GM21619 (cell line): Measurements from ENCODE around the gene NQO2.
"Not testable (repeated sequence)": the region's sequence is repeated elsewhere in the genome, so short reads cannot be mapped to it uniquely, and the experiment has no call there.

Experiments used
- ATAC-seq: cut with Tn5 transposase; IDR thresholded peaks from one replicate; pipeline ENCODE4 v1.9.1; 2021; ENCODE audit not compliant: unreplicated experiment

NQO2 gene

DNA sequence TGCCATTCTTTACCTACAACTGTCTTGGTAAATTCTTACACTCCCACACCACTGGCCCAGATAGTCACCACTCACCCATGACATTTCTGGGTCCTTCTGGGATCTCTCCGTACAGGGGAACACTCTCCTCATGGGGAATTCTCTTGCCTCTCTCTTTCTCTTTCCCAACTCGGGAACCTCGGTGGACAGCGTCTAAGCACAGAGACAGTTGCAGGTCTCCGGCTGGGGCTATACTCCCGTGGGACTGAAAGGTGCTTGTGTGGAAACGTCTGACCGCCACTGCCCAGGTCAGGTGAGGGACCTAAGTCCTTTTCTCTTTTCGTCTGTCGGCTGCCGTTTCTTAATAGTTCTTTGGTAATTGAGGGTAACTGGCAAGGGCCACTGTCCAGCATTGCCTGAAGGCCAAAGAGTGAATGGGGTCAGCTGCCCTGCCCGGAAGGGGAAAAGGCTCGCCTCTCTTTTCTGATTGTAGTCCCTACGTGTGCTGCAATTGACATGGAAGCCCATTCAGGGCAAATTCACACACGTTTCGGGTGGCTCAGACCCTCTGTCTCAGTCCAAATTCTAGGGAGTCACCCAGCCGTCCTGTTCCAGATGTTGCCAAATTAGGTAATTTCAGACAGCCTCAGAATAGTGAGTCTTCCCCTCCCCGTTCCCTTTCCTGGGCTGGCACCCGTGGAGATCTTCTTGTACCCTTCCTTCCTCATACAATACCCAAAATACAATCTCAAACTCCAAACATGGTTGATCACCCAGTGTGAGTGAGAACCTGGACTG lies 37.4 kb downstream of the NQO2 start:
- no peak for ATAC-seq

GRCh38 chr6:3037638-3038365 lies 38.1 kb downstream of the NQO2 start:
- no peak for ATAC-seq

GRCh38 chr6:3039384-3039783 lies 39.7 kb downstream of the NQO2 start:
- no peak for ATAC-seq

DNA sequence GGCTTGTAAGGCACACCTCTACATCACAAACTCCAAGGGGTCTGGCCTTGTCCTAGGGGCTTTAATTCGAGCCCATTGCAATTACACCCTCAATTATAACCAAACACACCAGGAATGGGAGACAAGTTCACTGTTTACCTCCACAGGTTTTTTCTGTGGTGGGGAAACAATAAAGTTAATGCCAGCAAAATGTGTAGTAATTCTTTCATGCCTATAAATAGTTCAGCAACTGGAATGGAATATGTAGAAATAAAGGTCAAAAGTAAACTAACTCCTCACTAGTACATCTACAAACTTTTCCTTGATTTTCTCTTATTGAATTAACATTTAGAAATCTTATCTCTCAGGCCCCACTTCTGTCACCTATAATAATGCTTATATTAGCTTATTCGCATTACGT lies 41.5 kb downstream of the NQO2 start:
- ATAC-seq: no peak

DNA sequence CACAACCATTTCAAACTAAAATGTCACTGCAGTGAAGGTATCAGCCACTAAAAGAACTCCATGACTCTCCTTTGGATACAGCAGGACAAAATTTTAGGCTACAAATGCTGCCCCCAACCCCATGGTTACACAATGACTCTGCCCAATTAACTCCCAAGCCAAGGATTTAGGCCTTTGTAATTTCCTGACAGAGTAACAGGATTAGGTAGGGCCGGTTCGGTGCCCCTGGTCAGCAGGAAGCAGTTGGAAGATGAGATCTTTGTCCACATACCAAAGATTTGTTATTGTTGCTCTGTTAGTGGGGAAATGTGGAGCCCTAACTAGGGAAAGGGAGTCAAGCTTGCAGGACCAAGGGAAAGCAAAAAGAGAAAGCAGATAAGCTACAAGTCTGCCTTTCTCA lies 41.9 kb downstream of the NQO2 start:
- ATAC-seq: no peak

DNA sequence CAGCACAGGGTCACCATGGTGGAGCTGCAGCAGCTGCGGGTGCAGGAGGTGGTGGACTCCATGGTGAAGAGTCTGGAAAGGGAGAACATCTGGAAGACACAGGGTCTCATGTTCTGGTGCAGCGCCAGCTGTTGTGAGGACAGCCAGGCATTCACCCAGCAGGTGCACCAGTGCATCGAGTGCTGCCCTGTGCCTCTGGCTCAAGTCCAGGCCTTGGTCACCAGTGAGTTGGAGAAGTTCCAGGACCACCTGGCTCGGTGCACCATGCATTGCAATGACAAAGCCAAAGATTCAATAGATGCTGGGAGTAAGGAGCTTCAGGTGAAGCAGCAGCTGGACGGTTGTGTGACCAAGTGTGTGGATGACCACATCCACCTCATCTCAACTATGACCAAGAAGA lies 45.7 kb downstream of the NQO2 start:
- no peak for ATAC-seq

GRCh38 chr6:3045777-3046176 lies 46.1 kb downstream of the NQO2 start:
- no peak for ATAC-seq

GRCh38 chr6:3046295-3046694 lies 46.6 kb downstream of the NQO2 start:
- ATAC-seq: no peak

GRCh38 chr6:3048009-3048408 lies 48.3 kb downstream of the NQO2 start:
- not testable (repeated sequence) for ATAC-seq

DNA sequence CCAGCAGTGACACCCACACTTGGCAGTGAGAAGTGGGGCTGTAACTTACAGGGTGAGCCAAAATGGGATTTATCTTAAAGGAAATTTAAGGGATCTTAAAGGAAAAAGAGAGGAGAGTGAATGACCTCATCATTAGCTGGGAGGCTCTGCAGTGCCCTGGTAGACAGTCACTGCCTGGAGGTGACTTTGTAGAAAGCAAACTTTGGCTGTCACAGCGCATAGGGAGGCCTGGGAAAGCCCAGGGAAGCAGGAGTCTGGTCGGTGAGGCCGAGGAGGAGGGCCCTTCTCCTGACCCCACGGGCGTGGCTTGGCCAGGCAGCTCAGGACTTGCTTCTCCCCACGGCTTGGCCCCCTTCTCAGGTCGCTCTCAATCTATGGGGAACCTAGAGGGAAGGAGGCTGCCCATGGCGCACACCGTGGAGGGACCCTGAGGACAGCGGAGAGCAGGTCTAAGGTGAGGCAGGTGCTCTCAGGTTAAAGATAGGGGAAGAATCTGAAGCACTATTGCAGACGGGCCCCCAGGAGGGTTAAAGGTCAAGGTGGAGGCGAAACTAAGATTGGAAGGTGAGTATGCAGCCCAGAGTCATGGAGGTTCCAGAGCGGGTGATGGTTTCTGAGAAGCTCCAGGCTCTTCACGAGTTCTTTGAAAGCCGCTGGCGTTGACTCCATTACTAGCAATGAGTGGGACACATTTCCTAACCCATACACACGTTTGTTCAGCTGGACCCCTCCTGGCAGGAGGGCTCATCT lies 53.0 kb downstream of the NQO2 start:
- ATAC-seq: no peak

DNA sequence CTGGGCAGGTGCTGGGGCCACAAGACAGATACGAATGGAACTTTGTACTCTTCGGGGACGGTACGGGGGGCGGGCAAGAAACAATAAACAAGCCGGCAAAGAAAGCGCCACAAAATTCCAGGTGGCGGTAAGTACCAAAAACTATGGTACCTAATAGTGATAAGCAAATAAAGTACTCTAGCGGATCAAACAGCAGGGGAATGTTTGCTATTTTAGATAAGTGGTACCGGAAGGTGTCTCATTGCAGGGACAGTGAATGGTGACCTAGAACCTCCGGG lies 53.5 kb downstream of the NQO2 start:
- no peak for ATAC-seq

DNA sequence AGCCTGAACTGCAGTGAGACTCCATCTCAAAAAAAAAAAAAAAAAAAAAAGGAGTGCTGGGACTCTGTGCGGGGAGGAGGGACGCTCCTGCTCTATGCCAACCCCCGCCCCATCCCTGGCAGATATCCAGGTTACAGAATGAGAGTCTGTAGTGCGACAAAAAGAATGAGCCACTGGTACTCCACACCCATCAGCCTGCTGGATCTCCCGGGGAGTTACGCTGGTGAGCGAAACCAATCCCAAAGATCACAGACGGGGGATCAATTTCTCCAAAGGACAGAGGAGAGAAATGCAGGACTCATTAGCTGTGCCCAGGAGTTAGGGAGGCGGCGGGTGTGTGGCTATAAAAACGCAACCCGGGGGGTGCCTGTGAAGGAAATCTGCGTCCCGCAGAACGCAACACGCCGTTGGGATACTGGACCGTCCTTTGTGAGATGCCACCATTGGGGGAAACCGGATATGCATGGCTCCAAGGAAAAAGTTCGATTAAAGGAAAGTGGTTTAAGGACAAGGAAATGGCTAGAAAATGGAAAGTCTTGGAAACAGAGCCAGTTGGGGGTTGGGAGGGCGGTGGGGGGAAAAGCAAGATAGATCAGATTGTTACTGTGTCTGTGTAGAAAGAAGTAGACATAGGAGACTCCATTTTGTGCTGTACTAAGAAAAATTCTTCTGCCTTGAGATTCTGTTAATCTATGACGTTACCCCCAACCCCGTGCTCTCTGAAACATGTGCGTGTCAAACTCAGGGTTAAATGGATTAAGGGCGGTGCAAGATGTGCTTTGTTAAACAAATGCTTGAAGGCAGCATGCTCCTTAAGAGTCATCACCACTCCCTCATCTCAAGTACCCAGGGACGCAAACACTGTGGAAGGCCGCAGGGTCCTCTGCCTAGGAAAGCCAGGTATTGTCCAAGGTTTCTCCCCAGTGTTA lies 54.8 kb downstream of the NQO2 start:
- ATAC-seq: not testable (repeated sequence)

- ATAC-seq: not testable (repeated sequence)
Observed at GRCh38 chr6:3055158-3055499, 55.4 kb downstream of the NQO2 start.

GRCh38 chr6:3057063-3057770 lies 57.5 kb downstream of the NQO2 start:
- ATAC-seq: no peak

GRCh38 chr6:3058957-3059356 lies 59.3 kb downstream of the NQO2 start:
- ATAC-seq: no peak

DNA sequence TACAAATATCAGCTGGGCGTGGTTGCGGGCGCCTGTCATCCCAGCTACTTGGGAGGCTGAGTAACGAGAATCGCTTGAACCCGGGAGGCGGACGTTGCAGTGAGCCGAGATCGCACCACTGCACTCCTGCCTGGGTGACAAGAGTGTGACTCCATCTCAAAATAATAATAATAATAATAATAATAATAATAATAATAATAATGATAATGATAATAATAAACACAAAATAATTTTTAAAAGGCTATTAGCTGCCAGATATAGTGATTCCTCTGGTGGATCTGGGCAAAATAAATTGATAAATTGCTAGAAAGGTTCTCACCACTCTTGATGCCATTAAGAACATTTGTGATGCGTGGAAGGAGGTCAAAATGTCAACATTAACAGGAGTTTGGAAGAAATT lies 60.4 kb downstream of the NQO2 start:
- not testable (repeated sequence) for ATAC-seq

- ATAC-seq: no peak
Observed at GRCh38 chr6:3061501-3061941, 61.8 kb downstream of the NQO2 start.

- ATAC-seq: not testable (repeated sequence)
Observed at GRCh38 chr6:3063340-3063732, 63.6 kb downstream of the NQO2 start.

GRCh38 chr6:3063733-3064700 lies 64.3 kb downstream of the NQO2 start:
- ATAC-seq: peak; percentile 55
